ENCODE measurements around the gene HIVEP3. TPM values are rescaled to one million over a fixed set of nuclear protein-coding genes. Genes with fewer than 3 reads are reported as not detected.

Gene HIVEP3
- total and polyA plus RNA-seq, 3 donors from 2014 or later = 4.8 to 7.3 (median 7.2) TPM

DNA sequence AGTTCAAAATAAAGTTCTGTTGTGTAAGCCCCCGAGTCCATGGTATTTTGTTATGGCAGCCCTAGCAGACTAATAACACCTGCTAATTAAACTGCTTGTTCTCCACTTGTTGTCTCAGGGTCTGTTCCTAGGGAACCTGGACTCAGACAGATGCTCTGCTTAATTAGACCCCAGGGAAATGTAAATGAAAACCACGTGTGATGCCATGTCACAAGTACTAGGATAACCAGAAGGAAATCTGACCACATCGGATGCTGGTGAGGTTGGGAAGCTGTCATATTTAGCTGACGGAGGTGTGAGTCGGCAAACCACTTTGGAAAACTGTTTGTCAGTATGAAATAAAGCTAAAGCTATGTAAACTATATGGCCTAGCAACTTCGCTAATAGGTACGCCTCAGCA is 453.8 kb downstream of the HIVEP3 start:
- Histone ChIP-seq H3K9me3 (no peaks in the 10 kb centered on the region), H3K4me1 (no peaks in the 10 kb centered on the region), H3K27ac (no peak overlapping the region), H3K4me3 (no peak overlapping the region), H3K27me3 (no peaks in the 10 kb centered on the region), H3K36me3 (ENCODE audit: low read depth, missing control alignments) (no peaks in the 10 kb centered on the region)
- TF ChIP-seq, protein P1, sequence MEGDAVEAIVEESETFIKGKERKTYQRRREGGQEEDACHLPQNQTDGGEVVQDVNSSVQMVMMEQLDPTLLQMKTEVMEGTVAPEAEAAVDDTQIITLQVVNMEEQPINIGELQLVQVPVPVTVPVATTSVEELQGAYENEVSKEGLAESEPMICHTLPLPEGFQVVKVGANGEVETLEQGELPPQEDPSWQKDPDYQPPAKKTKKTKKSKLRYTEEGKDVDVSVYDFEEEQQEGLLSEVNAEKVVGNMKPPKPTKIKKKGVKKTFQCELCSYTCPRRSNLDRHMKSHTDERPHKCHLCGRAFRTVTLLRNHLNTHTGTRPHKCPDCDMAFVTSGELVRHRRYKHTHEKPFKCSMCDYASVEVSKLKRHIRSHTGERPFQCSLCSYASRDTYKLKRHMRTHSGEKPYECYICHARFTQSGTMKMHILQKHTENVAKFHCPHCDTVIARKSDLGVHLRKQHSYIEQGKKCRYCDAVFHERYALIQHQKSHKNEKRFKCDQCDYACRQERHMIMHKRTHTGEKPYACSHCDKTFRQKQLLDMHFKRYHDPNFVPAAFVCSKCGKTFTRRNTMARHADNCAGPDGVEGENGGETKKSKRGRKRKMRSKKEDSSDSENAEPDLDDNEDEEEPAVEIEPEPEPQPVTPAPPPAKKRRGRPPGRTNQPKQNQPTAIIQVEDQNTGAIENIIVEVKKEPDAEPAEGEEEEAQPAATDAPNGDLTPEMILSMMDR (IDR thresholded peaks at IDR 0.05) = no peak
- no peak for TF ChIP-seq POLR2A (IDR thresholded peaks at IDR 0.05)
- 90 to 91% methylated on average over 7 of the region's 7 CpGs for WGBS, 2 donors
- no peak for DNase-seq
- intact Hi-C loops (cut with DNase I; ENCODE audit: low total_unique reads) = no loop called here

DNA sequence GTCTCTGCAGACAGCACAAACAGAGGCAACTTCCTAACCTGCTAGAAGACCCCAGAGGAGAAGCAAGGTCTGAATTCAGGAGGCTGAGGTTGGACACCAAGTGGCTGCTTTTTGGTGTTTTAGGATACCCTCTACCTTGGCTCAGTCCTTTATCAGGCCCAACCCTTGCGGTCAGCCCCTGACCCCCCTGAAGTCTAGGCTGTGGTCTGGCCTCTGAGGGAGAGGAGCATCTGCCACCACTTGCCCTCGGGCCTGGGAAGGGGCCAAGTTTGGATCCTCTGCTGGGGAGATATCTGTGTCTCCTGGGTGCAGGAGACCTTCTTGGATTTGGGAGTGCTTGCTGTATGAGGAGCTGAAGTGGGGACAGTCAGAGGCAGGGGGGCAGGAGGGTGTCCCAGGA is 455.2 kb downstream of the HIVEP3 start:
- no peak for DNase-seq
- Histone ChIP-seq H3K27ac (no peak overlapping the region), H3K36me3 (ENCODE audit: low read depth, missing control alignments) (no peaks in the 10 kb centered on the region), H3K4me1 (no peaks in the 10 kb centered on the region), H3K4me3 (no peak overlapping the region), H3K27me3 (no peaks in the 10 kb centered on the region), H3K9me3 (no peaks in the 10 kb centered on the region)
- intact Hi-C loops (cut with DNase I; ENCODE audit: low total_unique reads) = no loop called here
- 86 to 100% methylated on average over 2 of the region's 2 CpGs for WGBS, 2 donors
- no peak for TF ChIP-seq POLR2A (IDR thresholded peaks at IDR 0.05)
- TF ChIP-seq, protein P1 (IDR thresholded peaks at IDR 0.05) = no peak

DNA sequence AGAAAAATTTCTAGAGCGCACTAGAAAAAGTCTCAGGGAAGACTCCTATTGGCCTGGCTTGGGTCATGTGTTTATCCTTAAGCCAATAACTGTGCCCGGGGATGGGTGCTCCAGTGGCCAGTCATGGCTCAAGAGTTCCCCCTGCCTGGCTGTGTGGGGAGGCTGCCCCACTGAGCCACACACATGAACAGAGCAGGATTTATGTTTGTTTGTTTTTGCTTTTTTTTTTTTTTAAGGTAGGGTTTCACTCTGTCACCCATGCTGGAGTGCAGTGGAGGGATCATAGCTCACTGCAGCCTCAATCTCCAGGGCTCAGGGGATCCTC is 456.1 kb downstream of the HIVEP3 start:
- no peak for DNase-seq
- H3K27me3 ChIP-seq = no peaks in the 10 kb centered on the region
- H3K4me1 ChIP-seq = no peaks in the 10 kb centered on the region
- H3K27ac ChIP-seq = no peak overlapping the region
- WGBS, 2 donors = 98 to 100% methylated on average over 2 of the region's 2 CpGs
- intact Hi-C loops (cut with DNase I; ENCODE audit: low total_unique reads) = no loop called here
- TF ChIP-seq POLR2A (IDR thresholded peaks at IDR 0.05) = no peak
- TF ChIP-seq, protein P1 (IDR thresholded peaks at IDR 0.05) = no peak
- no peaks in the 10 kb centered on the region for H3K9me3 ChIP-seq
- H3K36me3 ChIP-seq (ENCODE audit: low read depth, missing control alignments) = no peaks in the 10 kb centered on the region
- no peak overlapping the region for H3K4me3 ChIP-seq

DNA sequence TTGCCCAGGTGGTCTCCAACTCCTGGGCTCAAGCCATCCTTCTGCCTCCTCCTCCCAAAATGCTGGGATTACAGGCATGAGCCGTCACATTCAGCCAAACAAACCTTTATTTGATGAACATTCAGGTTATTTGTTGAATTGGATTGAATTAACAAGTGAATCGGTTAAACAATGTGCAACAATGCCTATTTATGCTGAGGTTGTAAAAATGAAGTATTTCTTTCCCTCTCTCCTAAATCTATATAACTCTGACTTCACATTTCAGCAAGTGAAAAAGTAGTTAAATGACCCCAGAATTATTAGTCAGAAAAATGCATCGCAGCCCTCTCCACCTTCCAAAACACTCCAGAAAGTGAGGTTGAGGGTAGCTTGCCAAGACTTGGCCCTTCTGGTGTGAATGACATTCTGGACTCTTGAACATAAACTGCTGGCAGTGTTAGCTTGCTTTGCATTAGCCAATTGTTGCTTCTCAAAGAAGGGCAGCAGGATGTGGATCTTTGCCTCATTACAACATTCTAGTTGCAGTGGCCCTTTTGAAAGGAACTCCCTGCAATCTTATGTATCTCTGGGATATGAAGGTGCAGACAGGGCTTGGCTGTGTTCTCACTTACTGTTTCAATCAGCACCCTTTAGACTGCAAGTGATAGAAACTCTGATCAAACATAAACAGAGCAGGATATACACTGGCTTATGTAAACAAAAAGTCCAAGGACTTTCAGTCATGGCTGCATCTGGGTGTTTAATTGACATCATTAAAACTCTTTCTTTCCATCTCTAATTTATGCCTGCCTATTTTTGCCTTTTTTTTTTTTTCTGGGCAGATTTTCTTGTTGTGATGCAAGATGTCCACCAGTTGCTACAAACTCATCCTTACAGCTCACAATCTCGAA is 456.7 kb downstream of the HIVEP3 start:
- Histone ChIP-seq H3K4me3 (no peak overlapping the region), H3K27ac (no peak overlapping the region), H3K36me3 (ENCODE audit: low read depth, missing control alignments) (no peaks in the 10 kb centered on the region), H3K27me3 (no peaks in the 10 kb centered on the region), H3K9me3 (no peaks in the 10 kb centered on the region), H3K4me1 (no peaks in the 10 kb centered on the region)
- DNase-seq = no peak
- 65 to 79% methylated on average over 4 of the region's 4 CpGs for WGBS, 2 donors
- intact Hi-C loops (cut with DNase I; ENCODE audit: low total_unique reads) = no loop called here
- no peak for TF ChIP-seq POLR2A (IDR thresholded peaks at IDR 0.05)
- TF ChIP-seq, protein P1 (IDR thresholded peaks at IDR 0.05) = no peak
